ENCODE measurements around the gene TSPYL6. TPM values are rescaled to one million over a fixed set of nuclear protein-coding genes. Genes with fewer than 3 reads are reported as not detected.

The TSPYL6 gene
- total and polyA plus RNA-seq, 2 of the 4 experiments (the other 2 are of a cell fraction) = not detected

DNA sequence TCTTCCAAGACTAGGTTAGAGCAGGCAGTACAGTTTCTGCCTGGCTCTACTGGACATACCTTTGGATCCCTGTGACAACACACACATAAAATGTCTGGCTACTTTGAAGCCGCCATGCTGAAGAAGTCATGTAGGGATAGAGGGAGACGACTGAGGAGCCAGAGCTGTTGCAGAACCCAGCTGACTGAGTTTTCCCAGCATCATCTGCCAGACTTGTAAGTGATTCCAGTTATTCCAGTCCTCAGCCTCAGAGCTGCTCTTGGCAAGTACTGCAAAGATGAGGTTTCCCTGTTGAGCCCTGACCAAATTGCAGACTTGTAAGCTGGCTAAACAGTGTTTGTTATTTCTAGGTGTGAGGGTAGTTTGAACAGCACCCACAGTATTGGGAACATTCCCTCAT is 31.5 kb upstream of the TSPYL6 start:
- no peak overlapping the region for H4K8ac ChIP-seq (ENCODE audit: low read depth in 2 of 2, low read length in 2 of 2)
- TF ChIP-seq, protein P1, sequence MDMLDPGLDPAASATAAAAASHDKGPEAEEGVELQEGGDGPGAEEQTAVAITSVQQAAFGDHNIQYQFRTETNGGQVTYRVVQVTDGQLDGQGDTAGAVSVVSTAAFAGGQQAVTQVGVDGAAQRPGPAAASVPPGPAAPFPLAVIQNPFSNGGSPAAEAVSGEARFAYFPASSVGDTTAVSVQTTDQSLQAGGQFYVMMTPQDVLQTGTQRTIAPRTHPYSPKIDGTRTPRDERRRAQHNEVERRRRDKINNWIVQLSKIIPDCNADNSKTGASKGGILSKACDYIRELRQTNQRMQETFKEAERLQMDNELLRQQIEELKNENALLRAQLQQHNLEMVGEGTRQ (IDR thresholded peaks at IDR 0.05; ENCODE audit: low read depth, low read length) = no peak
- TF ChIP-seq RAD21 (IDR thresholded peaks at IDR 0.05; ENCODE audit: low read length) = no peak
- TF ChIP-seq POLR2A (IDR thresholded peaks at IDR 0.05; ENCODE audit: low read depth, low read length) = no peak
- no peak for TF ChIP-seq MAFK (IDR thresholded peaks at IDR 0.05; ENCODE audit: low read depth, low read length)
- no peak for TF ChIP-seq FOS (IDR thresholded peaks at IDR 0.05; ENCODE audit: low read depth, low read length)
- TF ChIP-seq, protein P2, sequence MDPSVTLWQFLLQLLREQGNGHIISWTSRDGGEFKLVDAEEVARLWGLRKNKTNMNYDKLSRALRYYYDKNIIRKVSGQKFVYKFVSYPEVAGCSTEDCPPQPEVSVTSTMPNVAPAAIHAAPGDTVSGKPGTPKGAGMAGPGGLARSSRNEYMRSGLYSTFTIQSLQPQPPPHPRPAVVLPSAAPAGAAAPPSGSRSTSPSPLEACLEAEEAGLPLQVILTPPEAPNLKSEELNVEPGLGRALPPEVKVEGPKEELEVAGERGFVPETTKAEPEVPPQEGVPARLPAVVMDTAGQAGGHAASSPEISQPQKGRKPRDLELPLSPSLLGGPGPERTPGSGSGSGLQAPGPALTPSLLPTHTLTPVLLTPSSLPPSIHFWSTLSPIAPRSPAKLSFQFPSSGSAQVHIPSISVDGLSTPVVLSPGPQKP (IDR thresholded peaks at IDR 0.05; ENCODE audit: borderline replicate concordance, low read depth, low read length) = no peak
- no peak for TF ChIP-seq SMC3 (IDR thresholded peaks at IDR 0.05; ENCODE audit: low read depth, low read length)
- TF ChIP-seq CEBPB (IDR thresholded peaks at IDR 0.05; ENCODE audit: low read depth, low read length) = no peak
- TF ChIP-seq BHLHE40 (IDR thresholded peaks at IDR 0.05; ENCODE audit: low read depth, low read length) = no peak

More for the DNA sequence above, 31.5 kb upstream of the TSPYL6 start:
- in situ Hi-C loops (cut with MboI; ENCODE audit: low sequenced_read_pairs) = no loop called here
- Histone ChIP-seq H3K4me1 (ENCODE audit: control insufficient read depth, insufficient read depth, low read length) (no peaks in the 10 kb centered on the region), H3K9ac (ENCODE audit: low read depth, low read length) (no peak overlapping the region), H3K36me3 (ENCODE audit: control insufficient read depth, insufficient read depth, low read length) (no peaks in the 10 kb centered on the region), H3K79me1 (ENCODE audit: low read depth in 1 of 2, low read length in 2 of 2) (no peaks in the 10 kb centered on the region), H3K23ac (ENCODE audit: low read depth, low read length) (no peak overlapping the region), H3K18ac (ENCODE audit: low read depth, low read length) (no peak overlapping the region), H3K4ac (ENCODE audit: low read depth, low read length) (no peak overlapping the region), H3K27ac (ENCODE audit: insufficient read depth, low read length) (no peak overlapping the region), H4K91ac (ENCODE audit: insufficient read depth, low read depth, low read length) (no peak overlapping the region), H3K4me2 (ENCODE audit: low read depth, low read length) (no peak overlapping the region), H3K9me3 (ENCODE audit: control insufficient read depth, insufficient read depth, low read length) (no peaks in the 10 kb centered on the region), H3K56ac (ENCODE audit: extremely low read depth, insufficient read depth, low read length) (no peak overlapping the region), H3K27me3 (ENCODE audit: control insufficient read depth, insufficient read depth, low read length) (peaks cover 3% of the 10 kb centered on the region; the same call in 1 of the 2 replicates), H2BK120ac (ENCODE audit: low read depth, low read length) (no peak overlapping the region), H3K4me3 (ENCODE audit: insufficient read depth, low read depth, low read length) (no peak overlapping the region), H4K20me1 (ENCODE audit: insufficient read depth, low read length) (no peaks in the 10 kb centered on the region), H2AK5ac (ENCODE audit: low read depth, low read length) (no peak overlapping the region), H2BK5ac (ENCODE audit: low read depth, low read length, poor library complexity, severe bottlenecking) (no peak overlapping the region), H2BK20ac (ENCODE audit: low read depth, low read length) (no peak overlapping the region), H2BK15ac (ENCODE audit: low read depth, low read length) (no peak overlapping the region), H4K5ac (ENCODE audit: low read depth, low read length) (no peak overlapping the region), H3K14ac (replicated peaks; ENCODE audit: low read depth, low read length) (no peak overlapping the region), H2AFZ (replicated peaks; ENCODE audit: low read length, poor library complexity) (no peak overlapping the region), H2AK9ac (replicated peaks; ENCODE audit: low read depth, low read length, poor library complexity) (no peak overlapping the region), H3K9me1 (ENCODE audit: insufficient read depth, low read length) (no peaks in the 10 kb centered on the region)
- ChIA-PET CTCF (no interaction called here), POLR2A (ENCODE audit: unreplicated experiment) (no interaction called here)
- DNase-seq (no peak), ATAC-seq (ENCODE audit: low read depth) (no peak)
- dilution Hi-C loops (cut with HindIII; ENCODE audit: low sequenced_read_pairs, unreplicated experiment) = no loop called here
- no TSS peak for BruUV-seq (replicated peaks)
- no CpG with 5 or more reads among the region's 2 CpGs for WGBS, 2 experiments (ENCODE audit: extremely low coverage in 2 of 2, insufficient read length in 1 of 2)
- intact Hi-C loops (cut with micrococcal nuclease) = no loop called here

Measured in IMR-90 (cell line).